HG03469 (cell line): ENCODE results near the gene UPP2.

Experiments used
- ATAC-seq: cut with Tn5 transposase; IDR thresholded peaks from one replicate; pipeline ENCODE4 v1.9.1; 2021; ENCODE audit warnings: mild to moderate bottlenecking, moderate library complexity, moderate number of reproducible peaks; ENCODE audit not compliant: unreplicated experiment

The UPP2 gene

DNA sequence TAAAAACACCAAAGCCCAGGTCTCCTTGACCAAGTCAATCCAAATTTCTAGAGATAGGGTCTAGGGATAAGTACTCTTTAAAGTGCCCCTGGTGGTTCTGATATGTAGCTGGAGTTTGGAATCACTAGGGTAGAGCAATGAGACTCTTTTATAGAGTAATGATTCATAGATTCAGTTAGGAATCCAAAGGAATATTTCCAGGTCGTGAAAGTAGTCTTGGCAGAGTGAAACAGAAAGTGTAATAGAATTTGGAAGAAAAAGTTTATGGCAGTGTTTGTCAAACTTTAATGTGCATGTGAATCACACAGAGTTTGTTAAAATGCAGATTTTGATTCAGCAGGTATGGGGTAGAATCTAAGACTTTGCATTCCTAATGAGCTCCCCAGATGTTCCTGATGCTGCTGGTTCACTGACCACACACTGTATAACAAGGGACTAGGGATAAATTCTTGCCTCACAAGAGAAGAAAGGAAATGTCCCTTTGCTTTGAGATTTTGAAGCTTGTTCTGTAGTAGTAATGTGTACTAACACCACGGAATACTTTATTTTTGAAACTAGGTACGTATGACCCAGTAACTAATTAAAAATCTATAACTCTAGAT lies 1.8 kb downstream of the UPP2 start:
- no peak for ATAC-seq

DNA sequence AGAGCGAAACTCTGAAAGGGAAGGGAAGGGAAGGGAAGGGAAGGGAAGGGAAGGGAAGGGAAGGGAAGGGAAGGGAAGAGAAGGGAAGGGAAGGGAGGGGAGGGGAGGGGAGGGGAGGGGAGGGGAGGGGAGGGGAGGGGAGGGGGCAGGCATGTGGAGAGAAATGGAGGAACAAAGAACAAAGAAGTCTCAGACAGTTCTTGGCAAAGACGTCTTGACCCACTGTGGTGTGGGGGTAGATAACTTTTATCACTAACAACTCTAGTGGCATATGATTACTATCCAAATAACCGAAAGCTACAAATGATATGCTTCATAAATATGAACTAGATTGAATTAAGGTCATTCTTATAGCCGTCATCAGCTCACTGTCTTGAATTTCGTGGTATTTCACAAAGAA lies 3.2 kb downstream of the UPP2 start:
- ATAC-seq, result no peak

DNA sequence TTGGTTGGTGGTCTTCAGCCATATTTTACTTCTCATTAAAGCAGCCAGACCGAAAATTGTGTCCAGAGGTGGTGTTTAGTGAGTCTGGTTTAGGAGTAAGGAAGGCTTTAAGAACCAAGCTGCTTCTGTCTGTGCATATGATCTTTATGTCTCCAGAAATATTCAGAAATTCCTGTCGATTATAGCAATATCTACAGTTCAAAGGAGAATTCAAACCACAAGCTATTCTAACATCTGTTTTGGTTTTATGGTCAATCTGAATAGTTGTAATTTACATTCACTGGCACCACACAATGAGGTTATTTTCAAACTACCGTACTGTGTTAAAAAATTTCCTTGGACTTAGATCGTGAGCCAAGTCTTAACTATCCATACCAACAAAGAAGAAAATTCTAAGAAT lies 11.3 kb downstream of the UPP2 start:
- ATAC-seq, result no peak

DNA sequence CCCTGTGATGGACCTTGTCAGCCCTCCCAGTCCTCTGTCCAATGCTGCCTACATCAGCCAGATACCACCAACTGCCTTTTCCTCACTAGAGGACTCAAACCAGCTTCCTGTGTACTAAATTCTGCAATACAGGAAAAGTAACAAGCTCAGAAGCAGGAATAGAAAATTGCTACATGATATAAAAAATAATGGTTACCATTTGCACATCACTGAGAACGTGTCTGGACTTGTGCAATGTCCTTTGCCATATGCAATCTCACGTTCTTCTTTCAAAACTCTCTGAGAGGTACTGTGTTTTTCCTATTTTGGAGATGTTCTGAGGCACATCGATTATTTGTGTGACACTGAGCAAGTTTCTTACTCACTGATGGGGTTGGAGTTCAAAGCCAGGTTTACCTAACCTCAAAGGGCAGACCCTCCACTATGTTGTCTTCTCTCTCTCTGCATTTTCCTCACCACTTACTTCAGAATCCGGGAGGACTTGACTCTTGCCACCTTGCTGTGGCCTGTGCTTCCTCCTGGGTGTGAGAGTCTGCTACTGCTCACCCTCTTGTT lies 12.1 kb downstream of the UPP2 start:
- no peak for ATAC-seq

DNA sequence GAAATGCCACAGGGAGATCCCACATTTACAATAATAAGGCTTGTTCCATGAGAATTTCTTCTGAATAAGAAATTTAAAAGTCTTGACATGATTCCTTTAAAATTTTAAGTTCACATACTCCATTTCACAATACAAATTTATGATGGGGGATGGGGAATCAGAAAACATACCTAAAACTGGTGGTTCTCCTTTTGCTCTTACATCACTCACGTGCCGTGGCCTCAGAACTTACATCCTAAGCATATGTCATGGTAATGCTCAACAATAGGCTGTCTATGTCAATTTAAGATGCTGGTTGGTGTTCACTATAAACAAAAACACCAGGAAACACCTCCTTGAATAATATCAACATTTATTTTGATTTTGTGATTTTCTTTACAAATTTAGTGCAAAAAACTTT lies 12.8 kb downstream of the UPP2 start:
- no peak for ATAC-seq

DNA sequence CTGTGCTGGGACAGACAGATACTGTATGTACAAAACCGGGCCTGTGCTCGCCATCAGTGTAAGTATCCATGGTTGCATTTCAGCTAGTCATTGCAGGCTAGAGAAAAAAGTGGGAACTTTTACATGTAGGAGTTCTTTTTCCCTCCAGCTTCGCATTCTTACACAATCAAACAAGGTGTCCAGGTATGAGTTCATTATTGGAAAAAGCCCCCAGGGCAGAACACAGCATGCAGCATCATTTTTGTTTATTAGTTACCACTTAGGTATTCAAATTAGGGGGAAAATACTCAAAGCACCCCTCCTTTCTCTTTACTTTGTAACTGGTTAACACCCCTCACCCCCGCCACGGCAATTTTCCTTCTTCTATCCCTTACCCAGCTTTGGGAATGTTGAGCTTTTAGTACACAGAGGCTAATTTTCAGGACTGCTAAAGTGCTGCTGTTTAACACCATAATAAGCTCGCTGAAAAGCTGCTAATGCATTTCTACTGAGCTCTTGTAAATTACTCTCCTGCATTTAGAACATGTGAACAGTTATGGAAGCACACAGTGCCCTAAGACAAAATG lies 13.6 kb downstream of the UPP2 start:
- no peak for ATAC-seq

DNA sequence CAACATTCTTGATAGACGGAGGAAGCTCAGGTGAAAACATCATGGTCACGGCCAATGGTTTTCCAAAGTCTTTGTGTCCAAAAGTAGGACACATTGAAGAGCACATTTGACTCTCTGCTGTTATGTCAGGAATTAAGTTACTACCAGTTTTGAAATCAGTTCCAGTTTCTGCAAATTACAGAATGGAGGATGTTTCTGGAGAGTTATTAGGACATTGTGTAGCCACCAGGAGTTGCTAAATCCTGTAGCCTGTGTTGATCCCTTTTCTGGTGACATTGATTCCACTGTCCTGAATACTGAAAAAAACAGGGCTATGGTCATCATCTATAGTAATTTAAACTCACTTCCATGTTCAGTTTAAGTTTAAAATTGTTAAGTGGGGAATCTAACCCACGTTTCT lies 15.3 kb downstream of the UPP2 start:
- no peak for ATAC-seq

GRCh38 chr2:158120102-158120501 lies 18.4 kb downstream of the UPP2 start:
- ATAC-seq, result no peak

- ATAC-seq, result no peak
Measured at GRCh38 chr2:158120664-158121641, 19.3 kb downstream of the UPP2 start.

DNA sequence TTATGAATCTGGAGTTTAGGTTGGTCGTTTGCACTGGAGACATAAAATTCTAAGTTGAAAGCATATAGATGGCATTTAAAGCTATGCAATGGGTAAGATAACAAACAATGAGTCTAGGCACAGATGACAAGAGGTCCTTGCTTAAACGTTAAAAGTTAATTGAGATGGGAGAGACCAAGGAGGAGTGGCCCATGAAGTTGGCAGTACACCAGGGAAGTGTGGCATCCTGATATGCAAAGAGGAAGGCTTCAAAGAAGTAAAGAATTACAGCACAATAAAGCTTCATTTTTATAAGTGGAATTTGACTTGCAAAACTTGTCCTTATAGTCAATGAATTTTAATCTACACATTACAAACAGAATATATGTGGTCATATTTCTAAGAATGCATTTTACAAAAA lies 23.2 kb downstream of the UPP2 start:
- no peak for ATAC-seq

GRCh38 chr2:158125756-158126498 lies 24.3 kb downstream of the UPP2 start:
- ATAC-seq, result no peak

GRCh38 chr2:158127380-158127804 lies 25.7 kb downstream of the UPP2 start:
- no peak for ATAC-seq

DNA sequence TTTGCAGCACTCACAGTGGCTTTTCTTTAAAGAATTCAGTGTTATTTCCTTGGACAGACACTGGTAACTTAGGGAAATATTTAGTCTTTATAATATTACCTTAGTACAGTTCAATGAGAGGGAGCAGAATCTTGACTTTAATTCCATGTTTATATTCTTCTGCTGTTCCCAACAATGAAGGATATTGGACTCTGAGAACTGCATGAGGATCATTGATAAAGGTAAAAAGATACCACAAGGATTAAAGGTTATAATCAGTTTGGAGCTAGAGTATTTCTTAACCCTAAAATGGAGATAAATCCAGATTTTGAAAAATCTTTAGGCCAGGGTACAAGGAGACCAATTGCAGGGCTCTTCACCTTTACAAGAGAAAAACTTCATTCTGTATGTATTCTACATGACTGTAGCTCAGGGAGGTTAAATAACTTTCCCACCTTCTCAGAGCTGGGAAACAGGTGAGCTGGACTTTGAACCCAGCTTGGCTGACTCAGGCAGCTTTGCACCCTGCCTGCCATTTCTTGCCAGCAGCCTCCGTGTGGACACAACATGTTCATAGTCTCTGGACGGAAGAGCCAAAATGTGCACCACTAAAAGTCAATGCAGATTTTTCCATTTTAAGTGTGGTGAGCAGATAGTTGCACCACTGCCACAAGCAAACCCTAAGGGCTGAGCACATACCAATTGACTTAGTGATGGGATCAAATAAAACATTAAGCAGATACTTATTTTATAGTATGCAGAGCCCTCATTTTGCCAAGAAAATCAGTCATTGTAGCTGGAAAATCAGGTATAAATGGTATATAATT lies 26.7 kb downstream of the UPP2 start:
- no peak for ATAC-seq

DNA sequence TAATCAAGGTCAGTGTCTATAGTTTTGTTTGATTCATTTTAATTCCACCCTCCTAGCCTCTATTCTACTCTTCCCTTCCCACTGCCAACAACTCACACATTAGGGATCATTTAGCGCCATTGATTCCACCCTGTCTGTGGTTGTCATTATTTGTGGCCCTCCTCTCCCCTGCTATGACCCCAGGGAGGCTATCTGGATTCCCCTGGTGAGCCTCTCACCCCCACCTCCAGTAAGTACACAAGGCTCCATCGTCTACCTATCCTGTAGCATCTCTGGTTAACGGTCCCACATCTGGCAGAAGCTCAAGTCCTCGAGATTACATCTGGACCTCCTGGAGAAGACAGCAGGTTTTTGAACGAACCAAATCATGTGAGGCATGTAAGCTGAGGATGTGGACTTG lies 27.4 kb downstream of the UPP2 start:
- no peak for ATAC-seq

- ATAC-seq, result no peak
Measured at GRCh38 chr2:158130832-158131473, 29.3 kb downstream of the UPP2 start.

GRCh38 chr2:158131483-158131912 lies 29.8 kb downstream of the UPP2 start:
- no peak for ATAC-seq

GRCh38 chr2:158131919-158132566 lies 30.4 kb downstream of the UPP2 start:
- ATAC-seq, result no peak

GRCh38 chr2:158134055-158134454 lies 32.4 kb downstream of the UPP2 start:
- no peak for ATAC-seq

DNA sequence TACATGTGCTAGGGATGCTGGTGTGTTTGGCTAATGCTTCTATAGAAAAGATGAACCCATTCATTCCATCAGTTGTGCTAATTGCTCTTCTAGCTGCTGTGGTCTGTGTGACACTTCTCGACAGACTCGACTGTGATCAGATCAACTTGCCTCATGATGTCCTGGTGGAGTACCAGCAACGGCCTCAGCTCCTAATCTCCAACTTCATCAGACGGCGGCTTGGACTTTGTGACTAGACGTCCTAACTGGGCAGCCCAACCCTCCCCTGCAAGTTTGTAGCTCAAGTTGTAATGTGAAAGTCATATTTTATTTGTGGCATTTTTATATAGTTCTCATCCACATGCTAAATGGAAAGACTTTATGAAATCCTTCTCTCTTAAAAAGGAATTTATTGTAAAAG lies 33.0 kb downstream of the UPP2 start:
- ATAC-seq, result no peak
